HuH-7.5 (cell line): ENCODE results near the gene CYP3A7.
"Not testable (repeated sequence)": the region's sequence is repeated elsewhere in the genome, so short reads cannot be mapped to it uniquely, and the experiment has no call there.

ENCODE experiments used
- DNase-seq: peaks from one replicate; pipeline ENCODE4 v3.0.0; 2011; ENCODE audit warnings: low spot score

Gene CYP3A7

DNA sequence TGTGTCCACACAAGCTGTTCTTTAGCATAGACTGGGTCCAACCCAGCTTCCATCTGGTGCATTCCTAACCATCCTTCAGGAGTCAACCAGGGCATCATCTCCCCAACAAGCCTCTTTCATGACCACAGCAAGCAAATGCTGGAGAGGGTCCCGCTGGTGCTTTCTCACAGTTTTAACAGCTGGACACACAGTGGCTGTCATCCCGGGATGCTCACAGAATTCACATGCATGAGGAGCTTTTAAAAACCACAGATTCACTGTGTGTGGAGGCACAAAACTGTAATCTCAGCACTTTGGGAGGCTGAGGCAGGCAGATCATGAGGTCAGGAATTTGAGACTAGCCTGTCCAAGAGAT lies 6.4 kb upstream of the CYP3A7 start:
- DNase-seq, result no peak

DNA sequence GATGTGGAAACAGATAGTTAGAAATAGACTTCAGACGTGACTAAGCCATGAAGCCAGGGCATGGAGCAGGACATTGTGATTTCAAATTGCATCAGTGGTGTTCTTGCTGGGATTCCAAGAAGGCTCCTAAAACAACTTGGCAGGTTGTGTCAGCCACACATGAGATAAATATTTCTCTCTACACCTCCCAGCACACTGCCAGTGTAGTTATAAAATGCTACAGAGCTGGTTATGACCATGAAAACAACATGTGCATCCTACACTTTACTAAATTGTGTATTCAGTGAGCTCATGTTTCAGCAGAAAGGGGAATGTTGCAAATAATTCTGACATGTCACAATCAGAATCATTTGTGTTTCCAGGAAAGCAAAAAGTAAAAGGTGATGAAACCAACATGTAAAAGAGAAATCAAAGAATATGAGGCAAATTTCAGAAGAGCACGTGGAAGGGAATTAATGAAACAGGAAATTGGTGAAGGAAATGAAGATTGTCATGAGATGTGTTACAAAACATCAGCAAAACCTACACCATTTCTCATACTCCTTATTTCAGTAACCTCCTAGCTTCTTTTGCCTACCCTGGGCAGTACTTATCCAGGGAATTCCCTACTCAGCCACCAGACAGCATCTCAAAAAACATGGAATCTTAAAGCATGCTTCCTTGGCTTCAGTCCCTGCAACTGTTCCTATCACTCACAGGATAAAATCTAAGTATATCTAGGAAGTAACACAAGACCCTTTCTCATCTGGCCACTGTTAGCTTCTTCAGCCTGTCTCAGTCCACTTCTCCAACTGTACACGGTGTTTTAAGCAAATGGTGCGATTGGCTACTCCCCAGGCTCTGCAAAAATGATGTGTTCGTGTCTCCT lies 5.8 kb upstream of the CYP3A7 start:
- no peak for DNase-seq

DNA sequence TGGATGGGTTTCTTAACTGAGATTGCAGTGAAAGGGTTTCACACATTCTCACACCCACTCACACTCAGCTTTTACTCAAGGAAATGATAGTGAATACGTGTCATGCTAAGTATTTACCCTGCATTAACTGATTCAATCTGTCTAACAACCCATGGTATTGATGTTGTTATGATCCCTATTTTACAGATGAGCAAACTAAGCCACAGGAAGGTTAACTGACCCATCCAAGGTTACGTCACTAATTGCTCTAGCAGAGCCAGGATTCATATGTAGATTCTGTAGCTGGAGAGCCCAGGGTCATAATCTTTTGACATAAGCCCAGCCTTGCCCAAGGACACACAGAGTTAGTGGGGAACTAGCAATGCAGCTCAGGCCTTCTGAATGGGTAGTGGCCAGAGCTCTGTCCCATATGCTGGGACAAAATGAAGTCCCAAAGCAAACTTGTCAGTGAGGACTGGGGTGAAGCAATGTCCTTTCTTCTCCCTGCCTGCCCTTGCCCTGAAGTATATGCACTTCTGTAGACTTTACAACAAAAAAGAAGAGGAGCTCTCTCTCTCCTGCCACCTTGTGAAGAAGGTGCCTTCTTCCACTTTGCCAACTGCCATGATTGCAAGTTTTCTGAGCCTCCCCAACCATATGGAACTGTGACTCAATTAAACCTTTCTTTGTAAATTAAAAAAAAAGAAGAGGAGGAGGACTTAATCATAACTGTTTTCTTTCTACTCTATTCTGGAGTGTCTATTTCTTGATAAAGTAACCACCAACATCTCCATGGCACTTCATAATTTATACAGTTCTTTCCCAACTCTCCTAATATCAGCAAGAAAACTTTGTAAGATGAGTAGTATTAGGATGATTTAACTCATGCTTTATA lies 4.9 kb upstream of the CYP3A7 start:
- DNase-seq, result no peak

DNA sequence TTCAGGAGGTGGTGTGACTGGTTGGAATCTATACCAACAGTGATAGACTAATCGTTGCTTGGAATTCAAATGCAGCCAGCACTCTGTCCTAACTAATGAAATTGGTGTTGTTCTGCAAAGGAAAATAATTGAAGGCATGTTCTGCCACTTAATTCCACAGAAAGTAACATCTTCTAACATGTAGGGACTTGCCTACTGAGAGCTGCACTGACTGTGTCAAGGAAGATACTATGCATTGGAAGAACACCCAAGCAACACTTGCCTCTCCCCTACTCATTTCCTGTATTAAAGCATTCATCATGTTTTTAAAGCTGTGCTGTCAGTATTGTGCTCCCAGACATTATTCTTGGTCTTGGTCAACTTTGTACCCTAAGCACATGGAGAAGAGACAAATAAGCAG lies 2.7 kb upstream of the CYP3A7 start:
- DNase-seq, result no peak

DNA sequence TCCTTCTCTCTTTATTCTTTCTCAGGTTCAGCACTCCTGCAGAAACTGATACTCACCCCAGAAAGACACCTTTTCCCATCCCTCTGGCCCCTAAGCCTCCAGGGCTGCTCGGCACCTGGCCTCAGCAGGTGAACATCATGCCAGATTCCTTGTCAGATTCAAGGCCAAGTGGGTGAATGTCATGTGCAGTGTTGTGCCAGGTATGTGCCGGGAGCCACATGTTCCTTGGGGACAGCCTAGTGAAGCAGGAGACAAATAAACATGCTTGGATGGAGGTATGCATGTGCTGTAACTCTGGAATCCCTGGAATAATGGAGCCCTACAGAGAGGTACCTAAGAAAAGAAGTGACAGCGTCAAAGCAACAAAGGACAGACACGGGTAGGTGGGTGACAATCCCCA lies 1.7 kb upstream of the CYP3A7 start:
- not testable (repeated sequence) for DNase-seq

DNA sequence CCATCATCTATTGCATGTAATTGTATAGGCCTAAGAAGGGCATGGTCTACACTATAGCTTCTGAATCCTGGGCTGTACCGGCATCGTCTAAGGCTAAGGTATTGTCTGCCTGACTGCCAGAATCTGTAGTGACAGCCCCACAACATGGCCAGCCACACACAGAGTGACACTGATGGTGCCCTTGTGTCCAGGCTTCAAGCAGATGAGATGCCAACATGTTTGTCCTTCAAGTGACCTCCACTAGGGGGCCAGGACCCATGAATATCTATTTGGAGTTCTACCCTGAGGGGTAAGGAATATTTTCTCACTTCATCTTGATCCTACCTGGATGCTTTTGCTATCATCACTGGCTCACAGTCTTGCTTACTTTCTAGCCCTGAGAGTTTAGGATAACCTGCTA lies 1.5 kb downstream of the CYP3A7 start:
- DNase-seq, result no peak

DNA sequence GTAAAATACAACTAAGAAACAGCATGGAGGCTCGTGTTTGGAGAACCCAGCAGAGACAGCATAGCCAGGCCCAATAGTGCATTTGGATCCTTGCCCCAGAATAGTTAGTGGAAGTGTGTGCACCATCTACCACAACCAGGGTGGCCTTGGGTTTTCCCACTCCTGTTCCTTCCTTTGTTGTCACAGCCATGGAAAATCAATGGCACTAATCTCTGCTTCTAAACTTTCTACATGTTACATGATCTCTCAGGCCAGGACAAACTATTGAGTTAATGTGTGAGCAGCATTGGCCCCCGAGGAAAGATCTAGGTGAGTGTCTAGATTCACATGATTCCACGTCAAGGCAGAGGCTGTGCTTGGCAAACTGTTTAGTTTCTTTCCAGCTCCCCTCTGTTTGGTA lies 2.0 kb downstream of the CYP3A7 start:
- DNase-seq, result no peak

DNA sequence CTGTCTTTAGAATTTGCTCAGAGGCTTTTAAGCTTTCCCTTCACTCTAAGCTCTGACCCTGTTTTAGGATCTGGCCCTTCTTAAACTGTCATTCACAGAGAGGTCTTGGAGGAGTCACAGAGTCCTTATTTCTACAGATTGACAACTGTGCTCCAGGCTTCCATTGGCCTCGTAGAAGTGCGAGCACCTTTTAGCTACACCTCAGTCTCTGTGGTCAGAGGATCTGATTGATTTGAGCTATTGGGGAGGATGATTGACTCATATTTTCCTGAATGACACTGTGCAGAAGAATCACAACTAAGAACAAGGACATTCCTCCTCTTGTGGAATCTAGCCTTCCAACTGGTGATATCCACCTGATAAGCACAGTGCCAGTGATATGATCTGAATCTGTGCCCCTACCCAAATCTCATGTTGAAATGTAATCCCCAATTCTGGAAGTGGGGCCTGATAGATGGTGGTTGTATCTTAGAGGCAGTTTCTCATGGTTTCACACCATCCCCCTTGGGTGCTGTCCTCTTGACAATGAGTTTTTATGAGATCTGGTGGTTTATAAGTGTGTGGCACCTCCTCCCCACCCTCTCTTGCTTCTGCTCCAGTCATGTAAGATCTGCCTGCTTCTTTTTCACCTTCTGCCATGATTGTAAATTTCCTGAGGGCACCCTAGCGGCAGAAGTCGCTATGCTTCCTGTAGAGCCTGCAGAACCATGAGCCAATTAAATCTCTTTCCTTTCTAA lies 3.2 kb downstream of the CYP3A7 start:
- DNase-seq, result no peak

DNA sequence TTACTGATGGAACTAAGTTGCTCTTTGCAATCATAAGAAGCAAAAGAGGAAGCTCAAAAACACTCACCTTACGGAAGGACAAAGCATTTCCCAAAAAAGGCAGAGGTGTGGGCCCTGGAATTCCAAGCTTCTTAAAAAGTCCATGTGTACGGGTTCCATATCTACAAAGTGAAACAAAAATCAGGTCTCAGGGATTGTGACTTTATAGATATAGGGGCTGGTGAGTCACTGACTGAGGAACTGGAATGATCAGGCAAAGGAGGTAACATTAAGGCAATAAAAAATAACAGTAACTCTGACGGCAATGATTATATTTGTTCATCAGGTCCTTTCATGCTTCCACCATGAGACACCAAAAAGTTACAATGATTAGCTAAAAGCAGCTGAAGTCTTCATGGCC lies 4.0 kb downstream of the CYP3A7 start:
- DNase-seq, result no peak

DNA sequence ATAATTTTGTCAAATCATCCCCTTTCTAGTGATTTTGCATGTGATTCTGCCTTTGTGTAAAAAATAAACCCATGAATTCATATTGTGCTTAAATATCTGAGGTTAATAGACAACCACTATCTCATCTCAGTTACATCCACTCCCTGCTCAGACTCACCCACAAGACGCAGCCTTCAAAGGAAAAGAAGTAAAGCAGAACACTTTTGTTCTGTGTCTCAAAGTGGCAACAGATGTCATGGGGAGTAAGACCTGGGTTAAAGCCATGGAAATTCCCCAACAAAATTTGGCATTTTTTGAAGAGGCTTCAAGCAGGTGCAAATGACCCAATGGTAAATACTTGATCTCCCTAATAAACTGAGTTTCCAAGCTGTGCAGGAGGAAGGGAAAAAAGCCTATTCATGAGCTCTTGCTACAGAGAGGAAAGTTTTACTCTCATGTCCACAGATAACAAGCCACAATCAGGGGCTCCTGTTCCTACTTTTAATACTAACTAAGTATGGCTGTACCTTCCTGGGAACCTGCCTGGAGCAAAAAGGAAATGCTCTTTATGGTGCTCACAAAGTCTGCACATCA lies 4.7 kb downstream of the CYP3A7 start:
- no peak for DNase-seq

DNA sequence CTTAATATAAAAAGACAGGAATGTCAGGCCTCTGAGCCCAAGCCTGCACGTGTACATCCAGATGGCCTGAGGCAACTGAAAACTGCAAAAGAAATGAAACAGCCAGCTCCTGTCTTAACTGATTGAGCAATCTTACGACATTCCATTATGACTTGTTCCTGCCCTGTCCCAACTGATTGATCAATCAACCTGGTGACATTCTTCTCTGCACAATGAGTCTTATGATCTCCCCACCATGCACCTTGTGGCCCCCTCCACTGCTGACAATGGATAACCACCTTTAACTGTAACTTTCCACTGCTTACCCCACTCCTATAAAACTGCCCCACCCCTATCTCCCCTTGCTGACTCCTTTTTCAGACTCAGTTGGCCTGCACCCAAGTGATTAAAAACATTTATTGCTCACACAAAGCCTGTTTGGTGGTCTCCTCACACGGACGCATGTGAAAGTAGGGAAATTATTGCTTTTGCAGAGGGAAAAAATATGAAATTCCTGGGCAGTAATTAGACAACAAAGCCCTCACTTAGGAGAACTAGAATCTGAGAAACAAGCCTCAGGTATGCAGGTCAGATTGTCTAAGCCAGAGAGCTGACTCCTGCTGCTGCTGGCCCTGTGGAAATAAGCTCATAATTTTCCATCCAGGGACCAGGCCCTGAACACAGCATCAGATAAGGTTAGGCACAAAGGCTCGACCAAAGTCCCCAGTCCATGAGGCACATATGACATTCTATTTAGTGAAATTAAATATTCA lies 5.3 kb downstream of the CYP3A7 start:
- no peak for DNase-seq

DNA sequence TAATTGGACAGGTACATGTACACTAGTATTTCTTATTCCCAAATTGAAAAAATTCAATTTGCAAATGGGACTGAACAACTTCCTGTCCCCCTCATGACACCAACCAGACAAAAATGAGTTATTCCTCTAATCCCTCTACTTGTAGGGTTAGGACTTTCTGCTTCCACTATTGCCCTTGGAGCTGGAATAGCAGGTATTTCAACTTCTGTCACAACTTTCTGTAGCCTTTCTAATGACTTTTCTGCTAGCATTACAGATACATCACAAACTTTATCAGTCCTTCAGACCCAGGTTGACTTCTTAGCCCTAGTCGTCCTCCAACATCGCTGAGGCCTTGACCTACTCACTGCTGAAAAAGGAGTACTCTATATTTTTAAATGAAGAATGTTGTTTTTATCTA lies 6.4 kb downstream of the CYP3A7 start:
- DNase-seq, result no peak

DNA sequence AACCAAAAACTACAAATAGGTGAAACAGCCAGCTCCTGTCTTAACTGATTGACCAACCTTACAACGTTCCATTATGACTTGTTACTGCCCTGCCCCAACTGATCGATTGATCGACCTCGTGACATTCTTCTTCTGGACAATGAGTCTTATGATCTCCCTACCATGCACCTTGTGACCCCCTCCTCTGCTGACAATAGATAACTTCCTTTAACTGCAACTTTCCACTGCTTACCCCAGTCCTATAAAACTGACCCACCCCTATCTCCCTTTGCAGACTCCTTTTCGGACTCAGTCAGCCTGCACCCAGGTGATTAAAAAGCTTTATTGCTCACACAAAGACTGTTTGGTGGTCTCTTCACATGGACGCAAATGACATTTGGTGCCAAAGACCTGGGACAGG lies 11.8 kb downstream of the CYP3A7 start:
- DNase-seq, result not testable (repeated sequence)

DNA sequence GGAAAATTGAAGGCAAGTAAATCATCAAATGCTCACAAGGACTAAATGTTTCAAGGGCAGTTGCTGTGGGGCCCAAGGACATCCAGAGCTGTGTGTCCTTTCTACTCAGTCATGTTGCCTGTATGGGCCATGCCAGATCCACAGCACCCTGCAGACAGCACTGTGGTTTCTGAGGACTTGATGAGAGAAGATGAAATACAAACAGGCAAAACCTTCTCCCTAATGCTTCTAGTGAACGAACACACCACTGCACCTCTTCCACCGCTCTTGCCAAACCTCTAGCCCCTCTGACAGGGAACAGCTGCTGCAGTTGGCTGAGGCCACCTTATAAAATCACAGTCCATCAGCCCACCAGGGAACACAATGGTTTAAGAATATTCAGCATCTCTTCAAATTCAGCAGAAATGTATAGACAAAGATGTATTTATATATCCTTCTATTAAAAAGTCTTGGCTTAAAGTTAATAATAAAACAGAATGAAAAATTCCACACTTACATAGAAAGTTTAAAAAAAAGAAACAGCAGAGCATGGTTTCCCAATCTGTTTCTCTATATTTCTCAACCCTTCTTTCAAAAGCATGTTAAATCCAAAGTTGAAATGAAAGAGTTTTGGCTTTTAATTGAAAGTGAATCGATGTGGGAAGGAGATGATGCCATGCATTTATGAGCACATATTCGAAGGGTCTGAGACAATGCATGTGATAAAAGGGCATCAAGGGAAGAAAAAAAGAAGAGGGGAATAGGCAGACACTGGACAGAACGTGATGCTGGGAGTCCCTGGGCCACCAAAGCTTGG lies 14.0 kb downstream of the CYP3A7 start:
- no peak for DNase-seq

DNA sequence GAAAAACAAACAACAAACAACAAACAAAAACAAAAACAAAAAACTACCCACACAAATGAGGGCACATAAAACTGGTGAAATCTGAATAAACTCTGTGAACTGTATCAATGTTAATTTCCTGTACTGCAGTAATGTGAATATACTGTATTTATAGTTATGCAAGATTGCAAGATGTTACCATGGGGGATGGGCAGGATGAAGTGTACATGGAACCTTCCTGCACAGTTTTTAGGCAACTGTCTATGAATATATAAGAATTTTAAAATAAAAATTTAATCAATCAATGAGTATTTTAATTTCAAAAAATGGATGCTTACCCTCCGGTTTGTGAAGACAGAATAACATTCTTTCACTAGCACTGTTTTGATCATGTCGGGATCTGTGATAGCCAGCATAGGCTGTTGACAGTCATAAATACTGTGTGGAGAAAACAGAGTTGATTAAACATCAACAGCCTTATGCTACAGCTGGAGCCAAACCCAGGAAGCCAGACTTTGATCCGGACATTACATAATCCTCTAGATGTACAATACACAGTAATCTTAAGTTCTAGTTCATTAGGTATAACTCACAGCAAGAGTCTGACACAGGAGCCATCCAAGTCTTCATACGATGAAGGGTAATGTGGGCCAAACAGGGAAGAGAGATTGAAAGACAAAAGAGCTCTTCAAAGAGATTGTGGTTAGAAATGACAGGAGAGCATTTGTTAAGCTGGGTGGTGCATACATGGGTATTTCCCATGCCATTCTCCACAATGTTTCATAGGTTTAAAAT lies 14.8 kb downstream of the CYP3A7 start:
- DNase-seq, result no peak

DNA sequence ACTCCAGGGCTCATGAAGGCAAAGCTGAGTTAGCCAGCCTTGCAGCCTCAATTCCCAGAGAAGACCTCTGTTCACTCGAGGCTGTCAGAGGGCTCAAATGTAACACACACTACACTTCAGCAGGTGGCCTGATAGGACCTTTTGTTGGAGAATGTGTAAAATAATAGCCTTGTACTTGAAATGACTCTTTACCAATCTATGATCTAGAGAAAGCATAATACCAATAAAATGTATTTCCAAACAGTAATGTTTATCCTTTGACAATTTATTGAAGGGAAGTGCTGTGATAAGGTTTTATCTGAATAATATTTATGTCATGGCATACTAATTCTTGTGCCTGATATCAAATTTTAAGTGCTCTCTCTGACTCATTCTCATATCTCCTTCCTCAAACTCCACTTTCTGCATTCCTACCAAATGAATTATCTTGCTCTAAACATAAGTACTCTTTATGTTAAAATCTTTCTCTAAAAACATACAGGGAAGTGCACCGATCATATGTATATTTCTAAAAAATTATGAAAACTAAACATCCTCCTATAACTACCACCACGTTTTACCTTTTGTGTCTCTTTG lies 20.9 kb downstream of the CYP3A7 start:
- DNase-seq, result no peak

DNA sequence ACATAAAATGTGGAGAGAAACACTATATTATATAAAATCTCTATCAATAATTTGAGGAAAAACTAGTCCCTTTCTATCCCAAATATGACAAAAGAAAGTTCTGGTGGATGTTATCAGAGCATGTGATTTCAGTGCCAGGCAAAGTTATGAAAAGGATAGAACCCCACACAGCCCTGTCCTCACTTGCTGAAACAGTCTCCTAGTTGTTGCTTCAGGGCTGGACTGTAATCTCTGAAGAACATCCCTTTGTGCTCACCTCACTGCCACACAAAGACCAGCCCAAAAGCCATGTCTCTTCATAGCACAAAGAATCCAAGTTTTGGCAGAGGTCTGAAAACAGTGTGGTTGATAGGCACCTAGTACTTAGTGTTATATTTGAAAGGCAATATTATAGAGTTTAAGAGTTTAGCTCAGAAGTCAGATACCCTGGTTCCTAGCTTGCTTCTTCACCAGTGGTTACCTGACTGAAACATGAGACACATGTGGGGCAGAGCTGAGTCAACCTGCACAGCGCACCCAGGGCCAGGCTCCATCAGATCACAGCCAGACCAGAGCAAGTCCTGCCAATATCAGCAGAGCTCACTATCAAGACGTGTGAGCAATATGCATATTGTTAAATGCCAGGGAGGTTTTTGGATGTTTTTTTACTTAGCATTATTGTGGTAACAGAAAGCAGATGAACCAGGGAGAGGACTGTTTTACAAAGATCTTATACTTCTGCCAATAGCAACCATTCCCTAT lies 25.0 kb downstream of the CYP3A7 start:
- DNase-seq, result no peak

DNA sequence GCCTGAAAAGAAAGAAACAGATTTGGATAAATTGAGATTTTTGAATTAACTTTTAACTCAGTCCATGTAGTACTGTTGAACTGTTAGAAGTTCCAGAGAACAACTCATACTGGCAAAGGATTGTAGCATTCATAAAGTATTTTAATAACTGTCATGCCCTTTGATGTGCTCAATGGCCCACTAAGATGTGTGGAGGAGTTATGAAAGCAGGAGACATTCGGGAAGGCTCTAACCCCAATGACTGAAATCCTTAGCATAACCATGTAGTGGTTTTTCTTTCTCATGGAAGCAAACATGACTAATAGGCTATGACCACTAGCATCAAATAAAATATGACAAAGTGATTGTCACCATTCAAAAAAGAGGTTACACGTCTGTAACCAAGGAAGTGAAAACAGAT lies 25.7 kb downstream of the CYP3A7 start:
- DNase-seq, result no peak

DNA sequence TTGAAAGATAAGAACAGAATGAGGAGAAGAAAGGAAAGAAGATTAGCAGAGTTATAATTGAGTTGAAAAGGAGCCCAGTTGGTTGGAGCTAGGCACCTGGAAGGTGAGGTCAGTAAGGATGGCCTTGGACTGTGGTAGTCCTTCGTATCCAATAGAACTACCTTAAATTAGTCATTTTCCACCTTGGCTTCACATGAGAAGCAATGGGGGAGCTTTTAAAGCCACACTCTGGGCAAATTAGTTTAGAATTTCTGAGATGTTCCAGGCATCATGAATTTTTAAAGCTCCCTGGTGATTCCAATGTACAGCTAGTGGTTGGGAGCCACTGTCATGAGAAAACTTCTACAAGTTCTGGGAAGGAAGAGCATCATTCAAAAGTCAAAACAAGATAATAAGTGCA lies 27.9 kb downstream of the CYP3A7 start:
- no peak for DNase-seq
